Omental fat pad (tissue), 4 donors: ENCODE results near the gene RALGPS1. TPM values are rescaled to one million over a fixed set of nuclear protein-coding genes. Genes with fewer than 3 reads are reported as not detected.

ENCODE experiments used
- ATAC-seq: fragments of 150-250 bp; one replicate; pipeline ENCODE4 v1.9.1; 2016; ENCODE audit warnings: mild to moderate bottlenecking, moderate library complexity; ENCODE audit not compliant: low FRiP score
- DNase-seq: peaks from one replicate; pipeline ENCODE4 v3.0.0-alpha.2; 2019; ENCODE audit warnings: low spot score
- total RNA-seq, 4 donors: library from RNA; depleted of rRNA; stranded (reverse); fragments of >200 nt; gene quantifications; one replicate each; pipeline ENCODE4 v1.1.0, GENCODE V29; 2016
- TF ChIP-seq, protein P1 (sequence below), 3 donors: fragments of 450-650 bp; IDR thresholded peaks; one replicate each; pipeline ENCODE4 v1.5.1; 2016 to 2017; ENCODE audit warnings: antibody characterized with exemption in 3 of 3, mild to moderate bottlenecking in 3 of 3, moderate library complexity in 2 of 3

RALGPS1 gene
- total RNA-seq, 4 donors from 2014 or later = 4.0 to 15.3 (median 4.8) TPM

DNA sequence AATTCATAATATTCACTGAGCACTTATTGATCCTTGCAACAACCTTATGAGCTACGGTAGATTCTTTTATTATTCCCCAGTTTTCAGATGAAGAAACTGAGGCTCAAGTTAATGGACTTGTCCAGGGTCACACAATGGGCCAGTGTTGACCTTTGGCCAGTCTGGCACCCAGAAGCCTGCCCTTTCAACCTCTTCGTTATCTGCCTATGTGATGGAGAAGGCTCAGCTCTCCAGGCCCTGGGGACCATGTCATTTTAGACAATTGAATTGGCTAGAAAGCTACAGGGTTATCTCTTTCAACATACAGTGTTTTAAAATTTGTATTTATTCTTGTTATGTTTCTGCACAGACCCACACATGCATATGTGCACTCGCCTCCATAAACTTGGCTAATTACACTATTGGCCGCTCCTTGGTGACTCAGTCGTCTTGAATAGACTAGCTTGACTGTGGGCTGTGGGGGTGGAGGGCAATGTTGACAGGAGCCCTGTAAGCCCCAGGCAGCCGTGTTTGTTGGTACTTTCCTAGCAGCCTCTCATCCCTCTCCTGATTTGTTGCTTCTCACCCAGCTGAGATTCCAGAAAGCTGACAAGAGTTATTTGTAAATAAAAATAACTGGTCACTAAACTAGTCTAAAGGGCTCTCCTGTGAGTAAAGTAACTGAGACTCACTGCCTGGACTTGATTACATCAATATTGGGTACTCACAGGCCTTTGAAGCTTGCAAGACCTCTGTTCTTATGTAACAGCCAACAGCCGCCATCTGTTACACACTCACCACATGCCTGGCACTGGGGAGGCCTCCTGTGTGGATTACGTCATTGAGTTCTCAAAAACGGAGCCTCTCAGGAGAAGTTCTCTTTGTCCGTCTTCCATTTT, 216.3 kb downstream of the RALGPS1 start:
- peak; percentile 78 for ATAC-seq
- TF ChIP-seq, protein P1, sequence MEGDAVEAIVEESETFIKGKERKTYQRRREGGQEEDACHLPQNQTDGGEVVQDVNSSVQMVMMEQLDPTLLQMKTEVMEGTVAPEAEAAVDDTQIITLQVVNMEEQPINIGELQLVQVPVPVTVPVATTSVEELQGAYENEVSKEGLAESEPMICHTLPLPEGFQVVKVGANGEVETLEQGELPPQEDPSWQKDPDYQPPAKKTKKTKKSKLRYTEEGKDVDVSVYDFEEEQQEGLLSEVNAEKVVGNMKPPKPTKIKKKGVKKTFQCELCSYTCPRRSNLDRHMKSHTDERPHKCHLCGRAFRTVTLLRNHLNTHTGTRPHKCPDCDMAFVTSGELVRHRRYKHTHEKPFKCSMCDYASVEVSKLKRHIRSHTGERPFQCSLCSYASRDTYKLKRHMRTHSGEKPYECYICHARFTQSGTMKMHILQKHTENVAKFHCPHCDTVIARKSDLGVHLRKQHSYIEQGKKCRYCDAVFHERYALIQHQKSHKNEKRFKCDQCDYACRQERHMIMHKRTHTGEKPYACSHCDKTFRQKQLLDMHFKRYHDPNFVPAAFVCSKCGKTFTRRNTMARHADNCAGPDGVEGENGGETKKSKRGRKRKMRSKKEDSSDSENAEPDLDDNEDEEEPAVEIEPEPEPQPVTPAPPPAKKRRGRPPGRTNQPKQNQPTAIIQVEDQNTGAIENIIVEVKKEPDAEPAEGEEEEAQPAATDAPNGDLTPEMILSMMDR (IDR thresholded peaks at IDR 0.05) = no peak
- DNase-seq = no peak

DNA sequence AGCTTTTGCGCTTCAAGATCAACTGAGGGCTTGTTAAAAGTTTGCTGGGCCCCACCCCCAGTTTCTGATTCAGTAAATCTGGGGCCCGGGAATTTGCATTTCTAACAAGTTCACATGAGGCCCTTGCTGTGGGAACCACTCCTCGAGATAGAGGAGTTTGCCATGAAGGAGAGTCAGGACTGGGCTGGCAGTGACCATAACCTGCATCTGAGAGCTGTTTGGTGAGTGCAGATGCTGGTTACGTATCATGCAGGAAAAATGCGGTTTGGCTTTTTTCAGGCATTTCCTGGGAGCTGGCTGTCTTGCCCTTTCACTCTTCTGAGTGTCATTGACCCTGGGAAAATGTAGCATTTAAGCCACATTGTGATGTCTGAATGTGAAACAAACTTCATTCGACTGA, 217.3 kb downstream of the RALGPS1 start:
- TF ChIP-seq, protein P1 (IDR thresholded peaks at IDR 0.05) = no peak
- ATAC-seq (no peak), DNase-seq (no peak)

DNA sequence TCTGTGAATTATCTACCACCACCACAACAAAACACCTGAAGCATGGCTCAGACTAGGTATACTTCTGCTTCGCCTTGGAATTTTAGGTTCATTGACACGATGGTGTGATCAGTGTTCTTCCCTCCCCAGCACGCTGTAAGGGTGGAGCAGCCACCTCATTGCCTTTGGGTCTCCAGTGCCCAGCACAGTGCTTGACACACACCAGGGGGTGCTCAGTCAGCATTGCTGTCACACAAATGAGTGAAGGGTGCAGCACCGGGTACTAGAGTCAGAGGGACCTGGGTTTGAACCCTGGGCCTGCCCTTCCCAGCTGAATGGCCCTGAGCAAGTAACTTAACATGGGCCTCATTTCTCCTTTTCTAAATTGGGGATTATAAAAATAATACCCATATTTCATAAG, 217.8 kb downstream of the RALGPS1 start:
- DNase-seq (no peak), ATAC-seq (no peak)
- TF ChIP-seq, protein P1 (IDR thresholded peaks at IDR 0.05) = no peak

DNA sequence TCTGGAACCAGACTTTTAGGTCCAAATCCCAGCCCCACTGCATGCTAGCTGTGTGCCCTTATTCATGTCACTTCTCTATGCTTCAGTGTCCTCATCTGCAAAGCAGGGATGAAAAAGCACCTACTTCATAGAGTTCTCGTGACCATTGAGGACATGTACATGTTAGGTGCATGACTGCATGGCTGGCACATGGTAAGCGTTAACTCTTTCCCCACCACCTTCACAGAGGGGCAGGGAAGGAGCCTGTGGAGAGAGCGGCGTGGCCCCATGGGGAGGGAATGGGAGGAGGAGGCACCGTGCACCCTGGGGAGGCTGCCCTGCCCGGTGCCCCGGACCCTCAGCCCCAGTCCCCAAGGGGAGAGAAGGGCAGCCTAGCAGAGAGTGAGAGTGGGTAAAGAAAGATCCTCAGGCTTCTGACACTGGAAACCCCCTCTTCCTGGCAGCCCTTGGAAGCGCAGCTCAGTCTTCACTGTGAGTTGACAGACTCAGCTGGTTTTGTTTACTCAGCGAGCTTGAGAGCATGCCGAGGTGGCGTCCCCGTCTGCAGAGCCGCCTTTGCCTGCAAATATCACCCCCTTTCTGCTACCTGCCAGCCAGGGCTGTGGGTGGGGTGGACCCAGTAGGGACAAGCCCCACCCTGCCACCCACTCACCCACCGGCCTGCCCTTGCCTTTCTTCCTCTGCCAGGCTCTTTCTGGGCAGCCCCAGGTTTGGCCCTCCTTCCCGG, 218.5 kb downstream of the RALGPS1 start:
- no peak for ATAC-seq

DNA sequence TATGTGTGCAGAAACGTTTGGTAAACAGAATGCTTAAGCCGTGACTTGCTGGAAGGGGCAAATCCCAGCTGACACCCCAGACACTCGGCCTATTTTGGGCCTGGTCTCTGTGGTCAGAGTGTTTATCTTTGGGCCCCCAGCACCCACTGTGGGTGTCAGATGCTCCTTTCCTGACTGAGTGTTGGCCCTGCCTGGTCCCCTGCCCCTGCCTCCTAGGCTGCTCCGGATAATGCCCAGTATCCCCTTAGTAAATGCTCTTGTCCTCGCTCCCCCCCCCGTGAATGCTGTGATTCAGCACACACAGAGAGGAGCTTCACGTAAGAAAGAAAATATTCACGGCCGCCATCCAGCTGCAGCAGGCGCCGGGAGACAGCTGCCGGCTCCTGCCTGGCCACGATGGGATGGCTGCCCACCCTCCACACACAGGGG, 219.2 kb downstream of the RALGPS1 start:
- TF ChIP-seq, protein P1 (IDR thresholded peaks at IDR 0.05) = no peak
- DNase-seq = no peak
- ATAC-seq = peak; percentile 28

More for the DNA sequence above, 218.5 kb downstream of the RALGPS1 start:
- TF ChIP-seq, protein P1 (IDR thresholded peaks at IDR 0.05) = no peak
- no peak for DNase-seq

DNA sequence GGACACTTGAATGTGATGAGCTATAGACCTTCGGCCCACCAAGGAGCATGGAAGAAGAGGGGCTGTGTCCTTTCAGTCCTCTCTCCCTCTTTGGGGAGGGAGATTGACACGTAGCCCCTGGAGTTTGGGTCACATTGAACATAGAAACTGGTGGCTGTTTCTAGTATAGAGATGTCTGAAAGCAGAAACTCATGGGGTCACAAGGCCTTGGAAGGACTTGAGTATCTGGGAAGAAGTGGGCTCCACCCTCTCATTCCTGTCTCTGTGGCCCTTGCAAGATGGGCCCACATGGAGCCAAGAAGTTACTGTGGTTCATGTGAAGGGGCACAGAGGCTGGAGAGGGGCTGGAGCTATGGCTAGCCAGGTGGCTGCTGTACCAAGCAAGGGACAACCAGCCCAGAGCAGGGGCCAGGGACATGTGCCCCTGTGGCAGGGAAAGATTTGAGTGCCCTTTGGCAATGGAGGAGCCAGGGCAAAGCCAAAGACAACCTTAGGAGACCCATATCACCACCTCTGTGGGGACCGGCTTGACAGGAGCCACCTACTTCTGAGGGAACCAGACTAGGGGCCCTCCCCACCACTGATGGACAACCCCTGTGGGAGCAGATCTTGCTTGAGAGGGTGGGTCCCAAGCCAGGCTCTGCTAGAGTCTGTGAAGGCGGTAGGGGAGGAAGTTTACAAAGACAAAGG, 220.6 kb downstream of the RALGPS1 start:
- TF ChIP-seq, protein P1 (IDR thresholded peaks at IDR 0.05) = no peak
- no peak for DNase-seq
- ATAC-seq = no peak
